IMR-90 (cell line): ENCODE data around the gene HEATR5A. TPM values are rescaled to one million over a fixed set of nuclear protein-coding genes. Genes with fewer than 3 reads are reported as not detected.

Experiments
- ATAC-seq: fragments of 200-7000 bp; cut with Tn5 transposase; 2 replicates; pipeline ENCODE4 v1.9.1; 2020; ENCODE audit warnings: low read depth, mild to moderate bottlenecking, moderate library complexity
- BruUV-seq: library from RNA; stranded (reverse); fragments of 400-500 nt; replicated peaks from 2 replicates; lab custom pipeline; 2021; lab: Mats Ljungman, UMichigan
- CTCF ChIA-PET: fragments of 300-600 bp; formaldehyde crosslinking; extraction: SDS; loops from one replicate; lab custom pipeline; 2021; ENCODE audit warnings: antibody characterized with exemption; lab: Yijun Ruan, JAX
- POLR2A ChIA-PET: fragments of 300-600 bp; sonication (Branson Sonifier 250); formaldehyde crosslinking; loops from one replicate; lab custom pipeline; 2022; ENCODE audit warnings: antibody characterized with exemption; ENCODE audit not compliant: unreplicated experiment; lab: Charles Lee
- DNase-seq: peaks from one replicate; pipeline ENCODE4 v3.0.0; 2013
- H2AFZ ChIP-seq: replicated peaks from 2 replicates; pipeline ENCODE3; 2013; ENCODE audit warnings: low read length, mild to moderate bottlenecking; ENCODE audit not compliant: poor library complexity
- H2AK5ac ChIP-seq: 2 replicates; pipeline ENCODE4 v1.6.1; 2013; ENCODE audit warnings: low read depth, low read length, inconsistent platforms
- H2AK9ac ChIP-seq: replicated peaks from 2 replicates; pipeline ENCODE3; 2013; ENCODE audit warnings: mild to moderate bottlenecking, low read depth, low read length, moderate library complexity; ENCODE audit not compliant: poor library complexity
- H2BK120ac ChIP-seq: 2 replicates; pipeline ENCODE4 v1.6.1; 2013; ENCODE audit warnings: low read depth, low read length, inconsistent platforms
- H2BK15ac ChIP-seq: 3 replicates; pipeline ENCODE4 v1.6.1; 2013; ENCODE audit warnings: low read depth, low read length, inconsistent platforms
- H2BK20ac ChIP-seq: 2 replicates; pipeline ENCODE4 v1.6.1; 2013; ENCODE audit warnings: low read depth, mild to moderate bottlenecking, inconsistent platforms, low read length, moderate library complexity
- H2BK5ac ChIP-seq: 2 replicates; pipeline ENCODE4 v1.6.1; 2013; ENCODE audit warnings: mild to moderate bottlenecking, low read depth, low read length, inconsistent platforms; ENCODE audit not compliant: poor library complexity, severe bottlenecking
- H3K14ac ChIP-seq: replicated peaks from 2 replicates; pipeline ENCODE4 v1.6.1; 2013; ENCODE audit warnings: low read depth, low read length, inconsistent platforms
- H3K18ac ChIP-seq: 2 replicates; pipeline ENCODE4 v1.6.1; 2013; ENCODE audit warnings: low read depth, low read length, control low read depth
- H3K23ac ChIP-seq: 2 replicates; pipeline ENCODE4 v1.6.1; 2013; ENCODE audit warnings: low read depth, low read length, inconsistent platforms
- H3K27ac ChIP-seq: 2 replicates; pipeline ENCODE4 v1.5.1; 2013; ENCODE audit warnings: mild to moderate bottlenecking, control low read depth, low read length; ENCODE audit not compliant: insufficient read depth
- H3K27me3 ChIP-seq: 2 replicates; pipeline ENCODE4 v1.6.1; 2013; ENCODE audit warnings: low read length; ENCODE audit not compliant: control insufficient read depth, insufficient read depth
- H3K36me3 ChIP-seq: 2 replicates; pipeline ENCODE4 v1.6.1; 2013; ENCODE audit warnings: low read length, mixed read lengths; ENCODE audit not compliant: control insufficient read depth, insufficient read depth
- H3K4ac ChIP-seq: 2 replicates; pipeline ENCODE4 v1.6.1; 2013; ENCODE audit warnings: low read depth, low read length, inconsistent platforms
- H3K4me1 ChIP-seq: 2 replicates; pipeline ENCODE4 v1.6.1; 2013; ENCODE audit warnings: low read length, mixed read lengths; ENCODE audit not compliant: control insufficient read depth, insufficient read depth
- H3K4me2 ChIP-seq: 2 replicates; pipeline ENCODE4 v1.6.1; 2013; ENCODE audit warnings: low read depth, mild to moderate bottlenecking, control low read depth, low read length, moderate library complexity
- H3K4me3 ChIP-seq: 2 replicates; pipeline ENCODE4 v1.5.1; 2013; ENCODE audit warnings: low read depth, mild to moderate bottlenecking, control low read depth, low read length, moderate library complexity; ENCODE audit not compliant: insufficient read depth
- H3K56ac ChIP-seq: 2 replicates; pipeline ENCODE4 v1.6.1; 2013; ENCODE audit warnings: low read length, inconsistent platforms; ENCODE audit not compliant: insufficient read depth; ENCODE audit errors: extremely low read depth
- H3K79me1 ChIP-seq, 2 experiments: 2 replicates each; pipeline ENCODE4 v1.6.1; 2013; ENCODE audit warnings: low read length in 2 of 2, inconsistent platforms in 1 of 2, low read depth in 1 of 2
- H3K9ac ChIP-seq: 2 replicates; pipeline ENCODE4 v1.6.1; 2013; ENCODE audit warnings: low read depth, low read length, control low read depth
- H3K9me1 ChIP-seq: 2 replicates; pipeline ENCODE4 v1.6.1; 2013; ENCODE audit warnings: low read length, inconsistent platforms; ENCODE audit not compliant: insufficient read depth
- H3K9me3 ChIP-seq: 2 replicates; pipeline ENCODE4 v1.6.1; 2013; ENCODE audit warnings: low read length; ENCODE audit not compliant: control insufficient read depth, insufficient read depth
- H4K20me1 ChIP-seq: 2 replicates; pipeline ENCODE4 v1.6.1; 2013; ENCODE audit warnings: low read length, inconsistent platforms; ENCODE audit not compliant: insufficient read depth
- H4K5ac ChIP-seq: 2 replicates; pipeline ENCODE4 v1.6.1; 2013; ENCODE audit warnings: mild to moderate bottlenecking, low read depth, low read length, control low read depth
- H4K8ac ChIP-seq, 2 experiments: 2 replicates each; pipeline ENCODE4 v1.6.1; 2013; ENCODE audit warnings: low read depth in 2 of 2, low read length in 2 of 2, control low read depth in 1 of 2, inconsistent platforms in 1 of 2
- H4K91ac ChIP-seq: 2 replicates; pipeline ENCODE4 v1.6.1; 2013; ENCODE audit warnings: low read depth, low read length, inconsistent platforms; ENCODE audit not compliant: insufficient read depth
- BHLHE40 ChIP-seq: fragments of 150-350 bp; IDR thresholded peaks from 2 replicates; pipeline ENCODE4 v1.6.1; 2016; ENCODE audit warnings: mild to moderate bottlenecking, low read depth, low read length
- CEBPB ChIP-seq: IDR thresholded peaks from 2 replicates; pipeline ENCODE4 v1.6.1; 2012; ENCODE audit warnings: low read depth, low read length, improper control_type of control experiment
- CHD1 ChIP-seq: IDR thresholded peaks from 2 replicates; pipeline ENCODE4 v1.6.1; 2012; ENCODE audit warnings: low read depth, low read length, improper control_type of control experiment
- FOS ChIP-seq: fragments of 150-350 bp; IDR thresholded peaks from 2 replicates; pipeline ENCODE4 v1.6.1; 2016; ENCODE audit warnings: low read depth, low read length
- MAZ ChIP-seq: IDR thresholded peaks from 2 replicates; pipeline ENCODE4 v1.6.1; 2012; ENCODE audit warnings: low read depth, mild to moderate bottlenecking, low read length, improper control_type of control experiment, moderate library complexity, borderline replicate concordance
- POLR2A ChIP-seq: IDR thresholded peaks from 2 replicates; pipeline ENCODE4 v1.6.1; 2012; ENCODE audit warnings: mild to moderate bottlenecking, low read depth, low read length
- RAD21 ChIP-seq: IDR thresholded peaks from 2 replicates; pipeline ENCODE4 v1.6.1; 2012; ENCODE audit warnings: low read length, improper control_type of control experiment
- WGBS, 2 experiments: methylation state at CpG; one replicate each; pipeline versions ENCODE4 v1.1.5 to v1.1.7; 2013; ENCODE audit warnings: missing lambda C conversion rate in 2 of 2; ENCODE audit not compliant: insufficient read length in 1 of 2; ENCODE audit errors: extremely low coverage in 2 of 2; 5-methylcytosine and 5-hydroxymethylcytosine counted together
- dilution Hi-C: fragments of 300-500 bp; cut with HindIII; formaldehyde crosslinking; loops from one replicate; pipeline ENCODE4 v1.14.3; 2018; ENCODE audit warnings: low sequenced_read_pairs; ENCODE audit not compliant: unreplicated experiment
- in situ Hi-C: fragments of 300-500 bp; cut with MboI; formaldehyde crosslinking; loops from 3 replicates; pipeline ENCODE4 v1.14.3; 2019; ENCODE audit warnings: low sequenced_read_pairs, inconsistent platforms, mixed read lengths
- intact Hi-C: fragments of 100-400 bp; cut with micrococcal nuclease; formaldehyde crosslinking; loops from 2 replicates; pipeline ENCODE4 v1.10.0; 2022
- polyA plus RNA-seq, 3 experiments: library from polyadenylated mRNA; depleted of rRNA; stranded (reverse); fragments of >200 nt; gene quantifications; 2 replicates each; pipeline ENCODE4 v1.2.3, GENCODE V29; 2012; ENCODE audit warnings: low replicate concordance in 1 of 3
- total RNA-seq: library from RNA; depleted of rRNA; stranded (reverse); fragments of >200 nt; gene quantifications from 2 replicates; pipeline ENCODE4 v1.2.3, GENCODE V29; 2012
- TF ChIP-seq, protein P1 (sequence below): fragments of 150-350 bp; IDR thresholded peaks from 2 replicates; pipeline ENCODE4 v1.6.1; 2016; ENCODE audit warnings: low read depth, mild to moderate bottlenecking, low read length, moderate library complexity, borderline replicate concordance
- TF ChIP-seq, protein P2 (sequence below): conservative IDR thresholded peaks from 2 replicates; pipeline ENCODE4 v1.5.1; 2012; ENCODE audit warnings: mild to moderate bottlenecking, low read depth, low read length, improper control_type of control experiment

The HEATR5A gene
- total and polyA plus RNA-seq, 2 of the 4 experiments (the other 2 are of a cell fraction) = 14.0 to 48.9 TPM

DNA sequence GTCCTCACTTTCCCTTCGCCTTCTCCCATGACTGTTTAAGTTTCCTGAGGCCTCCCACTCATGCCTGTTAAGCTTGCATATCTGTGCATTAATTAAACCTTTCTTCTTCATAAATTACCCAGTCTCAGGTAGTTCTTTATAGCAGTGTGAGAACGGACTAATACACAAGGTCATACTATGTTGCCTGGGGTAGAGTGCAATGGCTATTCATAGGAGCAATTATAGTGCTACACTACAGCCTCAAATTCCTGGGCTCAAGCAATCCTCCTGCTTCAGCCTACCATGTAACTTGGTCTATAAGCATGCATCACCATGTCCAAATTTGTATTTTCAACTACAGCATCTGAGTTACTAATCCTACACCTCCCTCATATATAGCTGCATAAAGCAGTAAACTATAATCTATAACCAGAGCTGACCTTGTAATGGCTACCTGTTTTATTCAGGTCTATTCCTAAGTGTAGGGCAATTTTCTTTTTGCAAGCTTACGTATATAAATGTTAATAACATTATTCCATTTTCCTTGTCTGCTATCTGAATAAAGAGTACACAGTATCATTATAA lies 18.9 kb downstream of the HEATR5A start:
- no CpG with 5 or more reads among the region's 3 CpGs for WGBS, 2 experiments
- Histone ChIP-seq H3K14ac (no peak overlapping the region), H3K4me1 (no peaks in the 10 kb centered on the region), H2AK5ac (no peak overlapping the region), H3K9me1 (peaks cover 9% of the 10 kb centered on the region; the same call in 1 of the 2 replicates), H3K56ac (no peak overlapping the region), H4K91ac (no peak overlapping the region), H3K36me3 (peaks cover 12% of the 10 kb centered on the region), H4K20me1 (no peaks in the 10 kb centered on the region), H4K5ac (no peak overlapping the region), H3K9ac (no peak overlapping the region), H3K27ac (no peak overlapping the region), H3K79me1 (peaks cover 19 to 24% of the 10 kb centered on the region in 2 experiments), H2AFZ (no peak overlapping the region), H3K18ac (no peak overlapping the region), H3K27me3 (no peaks in the 10 kb centered on the region), H3K4ac (no peak overlapping the region), H3K4me3 (no peak overlapping the region), H2AK9ac (no peak overlapping the region), H2BK20ac (no peak overlapping the region), H3K9me3 (no peaks in the 10 kb centered on the region), H2BK120ac (no peak overlapping the region), H3K23ac (no peak overlapping the region), H4K8ac (no peak overlapping the region), H2BK15ac (no peak overlapping the region), H3K4me2 (no peak overlapping the region), H2BK5ac (no peak overlapping the region)
- dilution Hi-C loops = no loop called here
- ATAC-seq (no peak), DNase-seq (no peak)
- BruUV-seq = no TSS peak
- intact Hi-C loops = no loop called here
- no peak for TF ChIP-seq MAZ
- TF ChIP-seq CHD1 = no peak
- TF ChIP-seq BHLHE40 = no peak
- no peak for TF ChIP-seq RAD21
- no peak for TF ChIP-seq CEBPB
- TF ChIP-seq POLR2A = no peak
- TF ChIP-seq, protein P1, sequence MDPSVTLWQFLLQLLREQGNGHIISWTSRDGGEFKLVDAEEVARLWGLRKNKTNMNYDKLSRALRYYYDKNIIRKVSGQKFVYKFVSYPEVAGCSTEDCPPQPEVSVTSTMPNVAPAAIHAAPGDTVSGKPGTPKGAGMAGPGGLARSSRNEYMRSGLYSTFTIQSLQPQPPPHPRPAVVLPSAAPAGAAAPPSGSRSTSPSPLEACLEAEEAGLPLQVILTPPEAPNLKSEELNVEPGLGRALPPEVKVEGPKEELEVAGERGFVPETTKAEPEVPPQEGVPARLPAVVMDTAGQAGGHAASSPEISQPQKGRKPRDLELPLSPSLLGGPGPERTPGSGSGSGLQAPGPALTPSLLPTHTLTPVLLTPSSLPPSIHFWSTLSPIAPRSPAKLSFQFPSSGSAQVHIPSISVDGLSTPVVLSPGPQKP = no peak
- TF ChIP-seq FOS = no peak
- TF ChIP-seq, protein P2, sequence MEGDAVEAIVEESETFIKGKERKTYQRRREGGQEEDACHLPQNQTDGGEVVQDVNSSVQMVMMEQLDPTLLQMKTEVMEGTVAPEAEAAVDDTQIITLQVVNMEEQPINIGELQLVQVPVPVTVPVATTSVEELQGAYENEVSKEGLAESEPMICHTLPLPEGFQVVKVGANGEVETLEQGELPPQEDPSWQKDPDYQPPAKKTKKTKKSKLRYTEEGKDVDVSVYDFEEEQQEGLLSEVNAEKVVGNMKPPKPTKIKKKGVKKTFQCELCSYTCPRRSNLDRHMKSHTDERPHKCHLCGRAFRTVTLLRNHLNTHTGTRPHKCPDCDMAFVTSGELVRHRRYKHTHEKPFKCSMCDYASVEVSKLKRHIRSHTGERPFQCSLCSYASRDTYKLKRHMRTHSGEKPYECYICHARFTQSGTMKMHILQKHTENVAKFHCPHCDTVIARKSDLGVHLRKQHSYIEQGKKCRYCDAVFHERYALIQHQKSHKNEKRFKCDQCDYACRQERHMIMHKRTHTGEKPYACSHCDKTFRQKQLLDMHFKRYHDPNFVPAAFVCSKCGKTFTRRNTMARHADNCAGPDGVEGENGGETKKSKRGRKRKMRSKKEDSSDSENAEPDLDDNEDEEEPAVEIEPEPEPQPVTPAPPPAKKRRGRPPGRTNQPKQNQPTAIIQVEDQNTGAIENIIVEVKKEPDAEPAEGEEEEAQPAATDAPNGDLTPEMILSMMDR = no peak
- POLR2A ChIA-PET = interaction anchor here (0.7 kb wide), 1 partner anchor 334 kb away, joined by 4 read pairs; no protein-coding TSS in a partner anchor
- in situ Hi-C loops = no loop called here
- CTCF ChIA-PET = no interaction called here
